Heart left ventricle (tissue), 13 donors: ENCODE data around the gene PAXX.

Experiments used
- POLR2A ChIP-seq, 2 donors: fragments of 450-650 bp; IDR thresholded peaks; one replicate each; pipeline ENCODE4 v1.6.1; 2017; ENCODE audit warnings: antibody characterized with exemption in 2 of 2, mild to moderate bottlenecking in 2 of 2, moderate library complexity in 2 of 2
- TF ChIP-seq, protein P1 (sequence below), 12 donors: fragments of 200-600 bp; sonication (generic) in 4 of 12; IDR thresholded peaks; one replicate each; pipeline versions ENCODE4 v1.5.0 to v1.8.0; 2018 to 2022; ENCODE audit warnings: antibody characterized with exemption in 12 of 12, mild to moderate bottlenecking in 5 of 12
- donor health status: ischemic (EF 13 %, LVEDD 7.1; RV severe dilation, severe dysfunction).
- donor health status: DM: no; HTN: yes; CAD: no.
- donor health status: DM: no; HTN: no; CAD: no.
- donor health status: ischemic (EF 25% LVEDD 6.9; RV normal size, moderate dysfunction).
- donor health status: ischemic (EF 25% LVEDD 5.7; RV mildly dilated, moderate dysfunction).
- donor health status: ischemic (EF 35%, LVEDD 5.7; RV mildly dilated, moderate dysfunction).
- donor health status: nonischemic (EF 11% LVEDD 7.7; RV severe dilation, severe dysfunction).
- donor health status: DM: yes; HTN: yes; CAD: no.
- donor health status: PGD.
- donor health status: ischemic (EF 29% LVEDD 5.4; RV normal size, mild dysfunction).
- donor health status: nonischemic (EF 23%, LVEDD 6.1; RV moderate dilation, normal function).

- TF ChIP-seq, protein P1, sequence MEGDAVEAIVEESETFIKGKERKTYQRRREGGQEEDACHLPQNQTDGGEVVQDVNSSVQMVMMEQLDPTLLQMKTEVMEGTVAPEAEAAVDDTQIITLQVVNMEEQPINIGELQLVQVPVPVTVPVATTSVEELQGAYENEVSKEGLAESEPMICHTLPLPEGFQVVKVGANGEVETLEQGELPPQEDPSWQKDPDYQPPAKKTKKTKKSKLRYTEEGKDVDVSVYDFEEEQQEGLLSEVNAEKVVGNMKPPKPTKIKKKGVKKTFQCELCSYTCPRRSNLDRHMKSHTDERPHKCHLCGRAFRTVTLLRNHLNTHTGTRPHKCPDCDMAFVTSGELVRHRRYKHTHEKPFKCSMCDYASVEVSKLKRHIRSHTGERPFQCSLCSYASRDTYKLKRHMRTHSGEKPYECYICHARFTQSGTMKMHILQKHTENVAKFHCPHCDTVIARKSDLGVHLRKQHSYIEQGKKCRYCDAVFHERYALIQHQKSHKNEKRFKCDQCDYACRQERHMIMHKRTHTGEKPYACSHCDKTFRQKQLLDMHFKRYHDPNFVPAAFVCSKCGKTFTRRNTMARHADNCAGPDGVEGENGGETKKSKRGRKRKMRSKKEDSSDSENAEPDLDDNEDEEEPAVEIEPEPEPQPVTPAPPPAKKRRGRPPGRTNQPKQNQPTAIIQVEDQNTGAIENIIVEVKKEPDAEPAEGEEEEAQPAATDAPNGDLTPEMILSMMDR (IDR thresholded peaks at IDR 0.05): peak; percentile 90 to 100 (median 98)
- peak; percentile 59 to 84 for TF ChIP-seq POLR2A (IDR thresholded peaks at IDR 0.05)
Observed at GRCh38 chr9:136944519-136945332, 47.5 kb upstream of the PAXX start, which contains the start of the genes C8G and FBXW5.
